T-helper 2 cell treated with Interferon-gamma antibody and Interleukin-4, amounts not matched to agents 100 ng/mL and 5 ng/mL, for 36 hours (primary cell): ENCODE data around the gene FAM177A1. TPM values are rescaled to one million over a fixed set of nuclear protein-coding genes. Genes with fewer than 3 reads are reported as not detected.
"Not testable (repeated sequence)": the region's sequence is repeated elsewhere in the genome, so short reads cannot be mapped to it uniquely, and the experiment has no call there.

Source experiments
- intact Hi-C: fragments of 100-400 bp; cut with micrococcal nuclease; formaldehyde crosslinking; loops from one replicate; pipeline ENCODE4 v1.15.1; 2023
- total RNA-seq: library from RNA; stranded (reverse); gene quantifications from 2 replicates; pipeline ENCODE4 v1.2.3, GENCODE V29; 2022

Gene FAM177A1
- total RNA-seq, 1 donor from 2014 or later: 38.5 TPM

DNA sequence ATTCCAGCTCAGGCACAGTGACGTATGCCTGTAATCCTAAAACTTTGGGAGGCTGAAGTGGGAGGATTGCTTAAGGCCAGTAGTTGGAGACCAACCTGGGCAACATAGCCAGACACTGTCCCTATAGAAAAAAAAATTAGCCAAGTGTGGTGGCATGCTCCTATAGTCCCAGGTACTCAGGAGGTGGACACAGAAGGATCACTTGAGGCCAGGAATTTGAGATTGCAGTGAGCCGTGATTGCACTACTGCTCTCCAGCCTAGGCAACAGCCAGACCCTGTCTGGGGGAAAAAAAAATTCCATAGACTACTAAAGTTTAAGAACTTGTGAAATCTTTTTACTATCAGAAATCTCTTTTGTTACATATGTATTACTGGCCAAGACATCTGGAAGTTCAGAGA, 6.6 kb downstream of the FAM177A1 start:
- intact Hi-C loops: no loop called here

GRCh38 chr14:35061113-35061791, 15.2 kb downstream of the FAM177A1 start:
- intact Hi-C loops: not testable (repeated sequence)

GRCh38 chr14:35065731-35066130, 19.7 kb downstream of the FAM177A1 start:
- intact Hi-C loops: not testable (repeated sequence)

- intact Hi-C loops: no loop called here
Observed at GRCh38 chr14:35068238-35069012, 22.4 kb downstream of the FAM177A1 start.

DNA sequence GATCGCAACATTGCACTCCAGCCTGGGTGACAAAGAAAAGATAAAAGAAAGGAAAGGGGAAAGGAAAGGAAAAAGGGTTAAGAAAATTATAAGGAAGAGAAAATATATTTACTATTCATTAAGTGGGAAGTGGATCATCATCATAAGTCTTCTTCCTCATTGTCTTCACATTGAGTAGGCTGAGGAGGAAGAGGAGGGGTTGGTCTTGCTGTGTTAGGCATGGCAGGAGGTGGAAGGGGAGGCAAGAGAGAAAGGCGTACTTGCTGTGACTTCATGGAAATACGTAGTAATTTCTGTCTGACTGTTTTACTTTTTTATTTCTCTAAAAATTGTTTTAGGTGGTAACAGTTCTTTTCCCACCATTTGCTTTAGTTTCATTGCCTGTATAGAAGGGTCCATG, 26.2 kb downstream of the FAM177A1 start:
- intact Hi-C loops: no loop called here

DNA sequence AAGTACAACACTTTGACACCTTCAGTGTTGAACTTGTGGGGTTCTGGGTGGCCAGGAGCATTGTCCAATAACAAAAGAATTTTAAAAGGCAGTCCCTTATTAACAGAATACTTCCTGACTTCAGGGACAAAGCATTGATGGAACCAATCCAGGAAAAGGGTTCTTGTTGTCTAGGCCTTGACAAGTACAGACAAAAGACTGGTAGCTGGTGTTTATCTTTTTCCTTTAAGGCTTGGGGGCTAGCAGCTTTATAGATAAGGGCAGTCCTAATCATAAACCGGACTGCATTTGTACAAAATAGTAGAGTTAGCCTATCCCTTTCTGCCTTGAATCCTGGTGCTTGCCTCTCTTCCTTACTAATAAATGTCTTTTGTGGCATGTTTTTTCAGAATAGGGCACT, 27.4 kb downstream of the FAM177A1 start:
- intact Hi-C loops: no loop called here

- intact Hi-C loops: no loop called here
Observed at GRCh38 chr14:35078082-35078481, 32.0 kb downstream of the FAM177A1 start.

GRCh38 chr14:35079742-35080141, 33.7 kb downstream of the FAM177A1 start:
- intact Hi-C loops: no loop called here

DNA sequence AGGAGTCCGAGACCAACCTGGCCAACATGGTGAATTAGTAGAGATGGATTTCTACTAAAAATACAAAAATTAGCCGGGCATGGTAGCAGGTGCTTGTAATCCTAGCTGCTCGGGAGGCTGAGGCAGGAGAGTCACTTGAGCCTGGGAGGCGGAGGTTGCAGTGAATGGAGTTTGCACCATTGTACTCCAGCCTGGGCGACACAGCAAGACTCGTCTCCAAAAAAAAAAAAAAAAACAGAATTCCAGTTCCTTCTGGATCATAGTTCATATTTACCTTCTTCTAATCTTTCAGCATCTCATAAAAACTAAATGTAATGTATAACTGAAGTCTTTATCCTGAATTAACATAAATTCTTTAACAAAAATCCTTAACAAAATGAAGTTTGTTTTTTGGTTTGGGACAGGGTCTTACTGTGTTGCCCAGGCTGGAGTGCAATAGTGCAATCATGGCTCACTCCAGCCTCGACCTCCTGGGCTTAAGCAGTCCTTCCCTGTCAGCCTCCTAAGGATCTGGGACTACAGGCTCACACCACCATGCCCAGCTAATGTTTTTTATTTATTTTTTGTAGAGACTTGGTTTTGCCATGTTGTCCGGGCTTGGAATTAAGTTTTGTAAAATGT, 37.6 kb downstream of the FAM177A1 start:
- intact Hi-C loops: no loop called here

- intact Hi-C loops: no loop called here
Observed at GRCh38 chr14:35085441-35085840, 39.4 kb downstream of the FAM177A1 start.

GRCh38 chr14:35088514-35088913, 42.4 kb downstream of the FAM177A1 start:
- intact Hi-C loops: no loop called here

GRCh38 chr14:35094645-35095044, 48.6 kb downstream of the FAM177A1 start:
- intact Hi-C loops: not testable (repeated sequence)

DNA sequence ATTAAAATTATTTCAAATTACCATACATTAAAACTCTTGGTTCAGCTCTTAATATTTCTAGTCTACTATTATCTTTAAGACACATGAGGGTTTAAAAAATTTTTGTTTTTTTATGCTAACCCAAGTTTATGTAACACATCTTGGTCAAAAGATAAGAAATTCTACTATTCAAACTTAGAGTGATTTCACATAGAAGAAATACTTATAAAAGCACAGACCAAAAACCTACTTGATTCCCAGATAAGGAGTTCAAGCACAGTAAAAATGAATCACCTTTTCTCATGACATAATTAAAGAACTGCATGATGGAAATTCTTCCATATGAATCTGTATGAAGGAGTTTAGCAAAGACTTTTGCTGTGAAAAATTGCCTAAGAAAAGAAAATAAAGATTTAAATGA, 61.8 kb downstream of the FAM177A1 start:
- intact Hi-C loops: no loop called here

- intact Hi-C loops: no loop called here
Observed at GRCh38 chr14:35112641-35113040, 66.6 kb downstream of the FAM177A1 start.

DNA sequence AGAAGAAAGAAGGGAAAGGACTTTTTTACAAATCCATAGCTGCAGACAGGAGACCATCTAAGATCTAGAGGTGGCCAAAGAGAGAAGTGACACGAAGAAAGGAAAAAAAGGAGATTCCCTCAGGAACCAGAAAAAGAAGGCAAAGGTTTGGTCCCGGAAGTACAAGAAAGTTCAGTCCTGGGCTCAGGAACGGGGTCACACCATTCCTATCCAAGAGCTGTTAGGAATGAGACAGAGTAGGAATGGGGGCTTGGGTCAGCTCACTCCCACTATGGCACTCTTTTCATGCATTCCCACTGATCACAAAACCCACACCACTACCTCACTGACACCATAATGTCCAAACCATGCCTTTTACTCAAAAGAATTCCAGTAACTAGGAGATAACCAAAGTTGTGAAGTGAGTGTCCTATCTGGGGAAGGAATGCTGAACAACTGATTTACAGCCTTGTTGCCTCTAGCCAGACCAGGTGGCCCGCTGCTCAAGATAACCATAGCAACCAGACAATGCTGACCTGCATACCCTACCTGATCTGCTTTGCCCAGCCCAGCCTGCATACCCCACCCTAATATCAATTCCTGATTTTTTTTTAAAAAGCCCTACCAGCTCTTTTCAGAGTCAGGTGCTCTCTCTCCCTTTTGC, 67.4 kb downstream of the FAM177A1 start:
- intact Hi-C loops: no loop called here

GRCh38 chr14:35114036-35114435, 68.0 kb downstream of the FAM177A1 start:
- intact Hi-C loops: no loop called here

- intact Hi-C loops: no loop called here
Observed at GRCh38 chr14:35116242-35116641, 70.2 kb downstream of the FAM177A1 start.

DNA sequence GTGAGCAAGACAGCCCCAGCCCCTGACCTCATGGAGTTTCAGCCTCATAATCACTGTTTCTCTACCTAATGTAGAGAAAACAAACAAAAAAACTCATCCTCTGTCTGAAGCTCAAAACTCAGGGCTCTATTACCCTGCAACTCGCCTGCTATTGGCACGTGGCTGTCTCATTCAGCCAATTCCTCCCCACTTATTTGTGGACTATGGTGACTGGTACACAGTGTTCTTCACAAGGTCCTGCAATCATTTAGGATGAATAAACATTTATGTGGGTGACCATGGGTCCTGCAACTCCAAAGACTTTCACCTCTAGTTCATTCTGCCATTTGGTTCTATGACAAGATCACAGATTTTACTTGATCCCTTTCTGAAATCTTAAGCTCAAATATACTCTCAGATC, 71.0 kb downstream of the FAM177A1 start:
- intact Hi-C loops: no loop called here

DNA sequence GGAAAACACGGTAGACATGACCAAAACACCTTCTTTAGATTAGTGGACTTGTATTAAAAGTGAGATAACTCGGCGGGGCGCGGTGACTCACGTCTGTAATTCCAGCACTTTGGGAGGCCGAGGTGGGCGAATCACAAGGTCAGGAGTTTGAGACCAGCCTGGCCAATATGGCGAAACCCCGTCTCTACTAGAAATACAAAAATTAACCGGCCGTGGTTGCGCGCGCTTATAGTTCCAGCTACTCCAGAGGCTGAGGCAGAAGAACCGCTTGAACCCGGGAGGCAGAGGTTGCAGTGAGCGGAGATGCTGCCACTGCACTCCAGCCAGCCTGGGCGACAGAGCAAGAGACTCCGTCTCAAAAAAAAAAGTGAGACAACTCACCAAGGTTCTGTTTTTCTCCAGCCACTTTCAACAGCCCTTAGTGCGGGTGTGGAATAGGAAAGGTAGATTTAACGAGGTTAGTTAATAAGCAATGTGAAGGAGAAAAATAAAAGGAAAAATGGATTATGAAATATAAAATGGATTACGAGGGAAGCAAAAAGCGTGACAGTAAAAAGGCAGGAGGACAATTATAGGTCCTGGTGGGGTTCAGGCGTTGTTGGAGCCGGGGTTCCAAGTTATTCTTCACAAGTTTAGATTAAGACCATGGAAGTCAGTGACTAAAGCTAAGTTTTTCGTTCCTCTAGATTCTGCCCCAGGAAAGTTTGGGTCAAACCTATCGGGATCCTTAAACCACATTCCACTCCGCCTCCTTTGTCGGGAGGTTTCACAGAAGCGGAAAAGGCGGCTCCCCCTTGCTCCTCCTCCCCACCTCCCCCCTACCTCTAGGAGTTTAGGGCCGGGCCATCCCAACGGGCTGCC, 75.2 kb downstream of the FAM177A1 start:
- intact Hi-C loops: loop anchor here (5.0 kb wide), 3 partner anchors 189 to 659 kb away; partner anchors contain the start of genes CFL2 and SPTSSA

- intact Hi-C loops: loop anchor here (1.0 to 5.0 kb wide), 10 partner anchors 76 to 687 kb away; partner anchors contain the start of genes CFL2, FAM177A1, NFKBIA and PSMA6
Observed at GRCh38 chr14:35121887-35122695, 76.0 kb downstream of the FAM177A1 start, which contains the start of the genes PPP2R3C and PRORP. Gene PPP2R3C (minus strand): TSS chr14:35121990. CDS start chr14:35121959, 31 bp downstream. Gene PRORP (plus strand): TSS chr14:35122552. CDS start chr14:35123246, 694 bp downstream.
